GM19025 (cell line): ENCODE results near the gene INPP5B.

Experiments used
- ATAC-seq: cut with Tn5 transposase; IDR thresholded peaks from one replicate; pipeline ENCODE4 v1.9.1; 2021; ENCODE audit warnings: mild to moderate bottlenecking, low read depth, moderate library complexity; ENCODE audit not compliant: unreplicated experiment

Gene INPP5B

GRCh38 chr1:37879865-37880264 lies 67.0 kb downstream of the INPP5B start:
- ATAC-seq, result no peak

GRCh38 chr1:37878071-37878470 lies 68.8 kb downstream of the INPP5B start:
- no peak for ATAC-seq

GRCh38 chr1:37875833-37876232 lies 71.0 kb downstream of the INPP5B start:
- no peak for ATAC-seq

- no peak for ATAC-seq
These were observed 74.2 kb downstream of the INPP5B start for GRCh38 chr1:37872692-37873091.

GRCh38 chr1:37868466-37868865 lies 78.4 kb downstream of the INPP5B start:
- no peak for ATAC-seq

GRCh38 chr1:37867784-37868183 lies 79.1 kb downstream of the INPP5B start:
- ATAC-seq, result no peak

- ATAC-seq, result no peak
These were observed 80.4 kb downstream of the INPP5B start for GRCh38 chr1:37866491-37866890.

- no peak for ATAC-seq
These were observed 81.3 kb downstream of the INPP5B start for GRCh38 chr1:37865348-37866120.

GRCh38 chr1:37862330-37862729 lies 84.5 kb downstream of the INPP5B start:
- ATAC-seq, result no peak

- no peak for ATAC-seq
These were observed 85.7 kb downstream of the INPP5B start for GRCh38 chr1:37861151-37861550.

GRCh38 chr1:37860346-37860666 lies 86.5 kb downstream of the INPP5B start:
- no peak for ATAC-seq

- peak; percentile 95 for ATAC-seq
These were observed 87.1 kb downstream of the INPP5B start, which contains the start of gene MTF1 for GRCh38 chr1:37859507-37860345. MTF1 (minus strand) TSS chr1:37859592; CDS start chr1:37857658, 1,934 bp downstream.

GRCh38 chr1:37858931-37859506 lies 87.8 kb downstream of the INPP5B start:
- ATAC-seq, result no peak

GRCh38 chr1:37854406-37854805 lies 92.4 kb downstream of the INPP5B start:
- no peak for ATAC-seq

GRCh38 chr1:37853157-37853556 lies 93.7 kb downstream of the INPP5B start:
- ATAC-seq, result no peak

- ATAC-seq, result no peak
These were observed 95.1 kb downstream of the INPP5B start for GRCh38 chr1:37851782-37852210.

- ATAC-seq, result no peak
These were observed 95.6 kb downstream of the INPP5B start for GRCh38 chr1:37851262-37851661.

- ATAC-seq, result no peak
These were observed 96.4 kb downstream of the INPP5B start for GRCh38 chr1:37850352-37850955.

- no peak for ATAC-seq
These were observed 97.4 kb downstream of the INPP5B start for GRCh38 chr1:37849480-37849879.

- ATAC-seq, result no peak
These were observed 100.1 kb downstream of the INPP5B start for GRCh38 chr1:37846647-37847339.
